Measurements from ENCODE around the gene LGR6. TPM values are rescaled to one million over a fixed set of nuclear protein-coding genes. Genes with fewer than 3 reads are reported as not detected.

LGR6 gene
- total and polyA plus RNA-seq, 10 of the 15 experiments (the other 5 are each of a cell fraction or from before 2014, with no cell fraction given), result not detected

GRCh38 chr1:202305168-202305567, 111.6 kb downstream of the LGR6 start:
- no TSS peak for BruUV-seq (replicated peaks)
- intact Hi-C loops (cut with micrococcal nuclease; ENCODE audit: unreplicated experiment) (no loop called here), in situ Hi-C loops (cut with MboI) (no loop called here)
- ChIA-PET RAD21 (ENCODE audit: unreplicated experiment) (no interaction called here), POLR2A (no interaction called here), CTCF (interaction anchor here (1.4 to 3.1 kb wide), 3 partner anchors 10 to 306 kb away, joined by 3 to 21 read pairs (median 13); no protein-coding TSS in a partner anchor), SMC1A (ENCODE audit: uncharacterized antibody, unreplicated experiment) (interaction anchor here (1.2 to 1.3 kb wide), 2 partner anchors 9 to 11 kb away, joined by 3 read pairs; no protein-coding TSS in a partner anchor)
- no peak overlapping the region for H3K4me2 ChIP-seq (ENCODE audit: control insufficient read depth, insufficient read depth)
- no peaks in the 10 kb centered on the region for H3K4me1 ChIP-seq (ENCODE audit: control insufficient read depth, insufficient read depth, low read length)
- no peak overlapping the region for H3K4me3 ChIP-seq
- peaks cover 0 to 2% of the 10 kb centered on the region in 2 experiments; a peak in 2 of 4 replicates for H3K27me3 ChIP-seq (replicated peaks in 1 of 2; ENCODE audit: control insufficient read depth in 2 of 2, insufficient read depth in 2 of 2, low read length in 1 of 2)
- H3K36me3 ChIP-seq (ENCODE audit: control insufficient read depth in 2 of 2, insufficient read depth in 2 of 2, low read length in 1 of 2), result no peaks in the 10 kb centered on the region
- H4K20me1 ChIP-seq (ENCODE audit: control insufficient read depth, insufficient read depth), result no peaks in the 10 kb centered on the region; the same call in 1 of the 2 replicates
- no peak overlapping the region for H2AFZ ChIP-seq (ENCODE audit: control insufficient read depth, low read depth, low read length)
- no peak for DNase-seq (ENCODE audit: low read depth, low spot score)
- TF ChIP-seq KAT2A (conservative IDR thresholded peaks at IDR 0.05; ENCODE audit: control insufficient read depth, low read depth, low read length), result no peak
- no peak for TF ChIP-seq SIN3A (IDR thresholded peaks at IDR 0.05; ENCODE audit: low read depth, low read length)
- no peak for TF ChIP-seq ZBTB4 (CRISPR knock-in tag; IDR thresholded peaks at IDR 0.05)
- no peak for TF ChIP-seq FOXM1 (IDR thresholded peaks at IDR 0.05; ENCODE audit: low read depth, low read length)
- no peak for TF ChIP-seq MYB (IDR thresholded peaks at IDR 0.05; ENCODE audit: borderline replicate concordance, low read depth, low read length)
- TF ChIP-seq EED (IDR thresholded peaks at IDR 0.05; ENCODE audit: low read depth), result no peak
- no peak for TF ChIP-seq E4F1 (IDR thresholded peaks at IDR 0.05; ENCODE audit: borderline replicate concordance, partially characterized antibody)
- TF ChIP-seq BRCA1 (IDR thresholded peaks at IDR 0.05; ENCODE audit: low read depth, low read length), result no peak
- TF ChIP-seq TCF12 (IDR thresholded peaks at IDR 0.05; ENCODE audit: low read depth, low read length), result no peak
- TF ChIP-seq TARDBP (IDR thresholded peaks at IDR 0.05; ENCODE audit: borderline replicate concordance), result no peak
- TF ChIP-seq PAX5 (IDR thresholded peaks at IDR 0.05; ENCODE audit: borderline replicate concordance, low read depth, low read length), result no peak
- no peaks in the 10 kb centered on the region for H3K79me2 ChIP-seq (ENCODE audit: control insufficient read depth, insufficient read depth, low read length)
- ATAC-seq, result no peak
- no peak for FAIRE-seq
- no peak overlapping the region for H3K27ac ChIP-seq (ENCODE audit: control insufficient read depth, insufficient read depth)
- H3K9me3 ChIP-seq (replicated peaks; ENCODE audit: control insufficient read depth, insufficient read depth, low read length), result no peaks in the 10 kb centered on the region
- no peak overlapping the region for H3K9ac ChIP-seq (ENCODE audit: control insufficient read depth, insufficient read depth, low read length)
- 0% methylated on average over 1 of the region's 1 CpG for WGBS (ENCODE audit: insufficient coverage, insufficient replicate concordance, low lambda C conversion rate, missing lambda C conversion rate)
